ENCODE data around the gene PPM1M. TPM values are rescaled to one million over a fixed set of nuclear protein-coding genes. Genes with fewer than 3 reads are reported as not detected.

Gene PPM1M
- total and polyA plus RNA-seq, 2 experiments from 2014 or later, result 2.2 to 4.0 TPM

GRCh38 chr3:52229656-52230055, 15.9 kb upstream of the PPM1M start:
- Histone ChIP-seq H4K20me1 (replicated peaks; ENCODE audit: insufficient read depth) (0 out of 2 replicates have a peak, but pooled peaks cover 5% of the 10 kb centered on the region), H2AFZ (no peak overlapping the region), H3F3A (replicated peaks; ENCODE audit: low read depth) (0 out of 2 replicates have a peak, but pooled peaks cover 5% of the 10 kb centered on the region), H3K36me3 (ENCODE audit: insufficient read depth) (peaks cover 3% of the 10 kb centered on the region; the same call in 1 of the 2 replicates), H3K27ac (ENCODE audit: low read depth) (no peak overlapping the region), H3K4me3 (no peak overlapping the region), H3K27me3 (ENCODE audit: insufficient read depth) (no peaks in the 10 kb centered on the region), H3K79me2 (replicated peaks; ENCODE audit: insufficient read depth) (no peaks in the 10 kb centered on the region), H3K4me1 (ENCODE audit: insufficient read depth) (no peaks in the 10 kb centered on the region), H3K9me2 (ENCODE audit: insufficient read depth) (no peaks in the 10 kb centered on the region), H3K4me2 (no peak overlapping the region)
- Mint-ChIP-seq H3K4me3 (no peak overlapping the region), H3K36me3 (ENCODE audit: low read depth) (peaks cover 24% of the 10 kb centered on the region), H3K27ac (no peak overlapping the region), H3K9me3 (no peaks in the 10 kb centered on the region), H3K27me3 (ENCODE audit: insufficient read depth, low read depth, poor library complexity) (peaks cover 13% of the 10 kb centered on the region), H3K4me1 (peaks cover 8% of the 10 kb centered on the region)
- TF ChIP-seq NANOG (IDR thresholded peaks at IDR 0.05; ENCODE audit: borderline replicate concordance) (no peak), ETS1 (IDR thresholded peaks at IDR 0.05) (no peak), STAT1 (IDR thresholded peaks at IDR 0.05; ENCODE audit: unreplicated experiment) (no peak), CTCF (conservative IDR thresholded peaks at IDR 0.05; ENCODE audit: low read depth in 2 of 2) (no peak), EZH2phosphoT487 (IDR thresholded peaks at IDR 0.05; ENCODE audit: unreplicated experiment) (no peak), ZNF331 (CRISPR knock-in tag; IDR thresholded peaks at IDR 0.05; ENCODE audit: low read depth) (no peak), POLR2AphosphoS5 (IDR thresholded peaks at IDR 0.05; ENCODE audit: low read depth) (no peak), REST (IDR thresholded peaks at IDR 0.05; ENCODE audit: unreplicated experiment) (no peak), JUNB (IDR thresholded peaks at IDR 0.05; ENCODE audit: unreplicated experiment) (no peak), EZH2 (IDR thresholded peaks at IDR 0.05; ENCODE audit: low read depth, unreplicated experiment) (no peak), CREB1 (CRISPR knock-in tag; IDR thresholded peaks at IDR 0.05; ENCODE audit: low read depth) (no peak), ZNF462 (CRISPR knock-in tag; IDR thresholded peaks at IDR 0.05) (no peak), ZNF114 (CRISPR knock-in tag; IDR thresholded peaks at IDR 0.05) (no peak)
- ATAC-seq (no peak), DNase-seq (ENCODE audit: low spot score) (no peak)

All from GM23338 (cell line).